NK-92 (cell line): Measurements from ENCODE around the gene DPH6.
"Not testable (repeated sequence)": the region's sequence is repeated elsewhere in the genome, so short reads cannot be mapped to it uniquely, and the experiment has no call there.

ENCODE experiments used
- DNase-seq: peaks from one replicate; lab custom pipeline; 2025; ENCODE audit not compliant: unreplicated experiment; lab: John Stamatoyannopoulos, UW

Gene DPH6

GRCh38 chr15:35441279-35441678 is 104.7 kb downstream of the DPH6 start:
- DNase-seq, result not testable (repeated sequence)

GRCh38 chr15:35440265-35440664 is 105.7 kb downstream of the DPH6 start:
- DNase-seq, result no peak

- DNase-seq, result no peak
Measured at GRCh38 chr15:35439291-35439690, 106.7 kb downstream of the DPH6 start.

- DNase-seq, result no peak
Measured at GRCh38 chr15:35437157-35437556, 108.8 kb downstream of the DPH6 start.

- no peak for DNase-seq
Measured at GRCh38 chr15:35436422-35436821, 109.5 kb downstream of the DPH6 start.

GRCh38 chr15:35431281-35431680 is 114.7 kb downstream of the DPH6 start:
- DNase-seq, result no peak

GRCh38 chr15:35430301-35430700 is 115.7 kb downstream of the DPH6 start:
- DNase-seq, result no peak

GRCh38 chr15:35427496-35427895 is 118.5 kb downstream of the DPH6 start:
- no peak for DNase-seq

GRCh38 chr15:35427091-35427490 is 118.9 kb downstream of the DPH6 start:
- no peak for DNase-seq

- DNase-seq, result no peak
Measured at GRCh38 chr15:35410775-35411174, 135.2 kb downstream of the DPH6 start.

- no peak for DNase-seq
Measured at GRCh38 chr15:35399901-35400300, 146.1 kb downstream of the DPH6 start.

- DNase-seq, result no peak
Measured at GRCh38 chr15:35397027-35397426, 148.9 kb downstream of the DPH6 start.

- DNase-seq, result no peak
Measured at GRCh38 chr15:35394416-35394815, 151.5 kb downstream of the DPH6 start.

GRCh38 chr15:35393398-35393797 is 152.6 kb downstream of the DPH6 start:
- DNase-seq, result no peak

- not testable (repeated sequence) for DNase-seq
Measured at GRCh38 chr15:35391408-35391984, 154.5 kb downstream of the DPH6 start.

- no peak for DNase-seq
Measured at GRCh38 chr15:35383506-35383905, 162.5 kb downstream of the DPH6 start.

GRCh38 chr15:35381328-35381727 is 164.6 kb downstream of the DPH6 start:
- DNase-seq, result no peak

GRCh38 chr15:35379972-35380371 is 166.0 kb downstream of the DPH6 start:
- no peak for DNase-seq

GRCh38 chr15:35378454-35378853 is 167.5 kb downstream of the DPH6 start:
- DNase-seq, result not testable (repeated sequence)

GRCh38 chr15:35376707-35377106 is 169.3 kb downstream of the DPH6 start:
- DNase-seq, result no peak

GRCh38 chr15:35374661-35375060 is 171.3 kb downstream of the DPH6 start:
- DNase-seq, result no peak

- no peak for DNase-seq
Measured at GRCh38 chr15:35362195-35362829, 183.7 kb downstream of the DPH6 start.

- DNase-seq, result no peak
Measured at GRCh38 chr15:35358824-35359223, 187.1 kb downstream of the DPH6 start.
